NCI-H2227 (cell line): ENCODE measurements around the gene GAB2.

ENCODE experiments used
- DNase-seq: peaks from one replicate; lab custom pipeline; 2025; ENCODE audit not compliant: unreplicated experiment; lab: John Stamatoyannopoulos, UW

The GAB2 gene

GRCh38 chr11:78213526-78214330 lies 203.9 kb downstream of the GAB2 start:
- DNase-seq = no peak

GRCh38 chr11:78212586-78213371 lies 204.8 kb downstream of the GAB2 start:
- DNase-seq = no peak

- DNase-seq = no peak
Measured at GRCh38 chr11:78211565-78211964, 206.1 kb downstream of the GAB2 start.

- DNase-seq = no peak
Measured at GRCh38 chr11:78210000-78210608, 207.5 kb downstream of the GAB2 start.

GRCh38 chr11:78209478-78209877 lies 208.1 kb downstream of the GAB2 start:
- DNase-seq = no peak

- no peak for DNase-seq
Measured at GRCh38 chr11:78208257-78209165, 209.1 kb downstream of the GAB2 start.

- no peak for DNase-seq
Measured at GRCh38 chr11:78207532-78208256, 209.9 kb downstream of the GAB2 start.

- DNase-seq = no peak
Measured at GRCh38 chr11:78205691-78206090, 211.9 kb downstream of the GAB2 start.

GRCh38 chr11:78205256-78205655 lies 212.4 kb downstream of the GAB2 start:
- DNase-seq = no peak

- no peak for DNase-seq
Measured at GRCh38 chr11:78203184-78203583, 214.4 kb downstream of the GAB2 start.

- DNase-seq = no peak
Measured at GRCh38 chr11:78202733-78203167, 214.9 kb downstream of the GAB2 start.

GRCh38 chr11:78201096-78201818 lies 216.4 kb downstream of the GAB2 start:
- DNase-seq = no peak

GRCh38 chr11:78200553-78200952 lies 217.1 kb downstream of the GAB2 start:
- no peak for DNase-seq

GRCh38 chr11:78200061-78200460 lies 217.6 kb downstream of the GAB2 start:
- DNase-seq = no peak

GRCh38 chr11:78199653-78200015 lies 218.0 kb downstream of the GAB2 start:
- DNase-seq = no peak

- DNase-seq = no peak
Measured at GRCh38 chr11:78199015-78199652, 218.5 kb downstream of the GAB2 start.

GRCh38 chr11:78197816-78198215 lies 219.8 kb downstream of the GAB2 start:
- DNase-seq = no peak

GRCh38 chr11:78196661-78197091 lies 220.9 kb downstream of the GAB2 start:
- DNase-seq = no peak
